Fibroblast of peridontal ligament (primary cell): Measurements from ENCODE around the gene DMRTA2.

Experiments used
- DNase-seq: peaks from one replicate; pipeline ENCODE4 v3.0.0-alpha.2; 2010; ENCODE audit errors: extremely low read depth

The DMRTA2 gene

GRCh38 chr1:50424045-50424883 lies 1.0 kb upstream of the DMRTA2 start:
- DNase-seq: peak; percentile 18

- no peak for DNase-seq
These were observed 392 bp upstream of the DMRTA2 start for GRCh38 chr1:50423670-50424000.

- DNase-seq: no peak
These were observed 633 bp downstream of the DMRTA2 start for GRCh38 chr1:50422675-50422945.

GRCh38 chr1:50421768-50422674 lies 1.2 kb downstream of the DMRTA2 start:
- DNase-seq: no peak

GRCh38 chr1:50421366-50421748 lies 1.9 kb downstream of the DMRTA2 start:
- DNase-seq: no peak

- DNase-seq: no peak
These were observed 2.4 kb downstream of the DMRTA2 start for GRCh38 chr1:50420689-50421365.

- DNase-seq: no peak
These were observed 3.2 kb downstream of the DMRTA2 start for GRCh38 chr1:50419907-50420677.

GRCh38 chr1:50419192-50419906 lies 3.9 kb downstream of the DMRTA2 start:
- no peak for DNase-seq

- DNase-seq: no peak
These were observed 4.6 kb downstream of the DMRTA2 start for GRCh38 chr1:50418600-50419109.

GRCh38 chr1:50417946-50418599 lies 5.2 kb downstream of the DMRTA2 start:
- DNase-seq: no peak

GRCh38 chr1:50417507-50417906 lies 5.7 kb downstream of the DMRTA2 start:
- no peak for DNase-seq

GRCh38 chr1:50416553-50417453 lies 6.4 kb downstream of the DMRTA2 start:
- DNase-seq: no peak

GRCh38 chr1:50416150-50416527 lies 7.1 kb downstream of the DMRTA2 start:
- no peak for DNase-seq

GRCh38 chr1:50415235-50416149 lies 7.8 kb downstream of the DMRTA2 start:
- no peak for DNase-seq

- DNase-seq: no peak
These were observed 8.4 kb downstream of the DMRTA2 start for GRCh38 chr1:50414853-50415234.

- no peak for DNase-seq
These were observed 10.3 kb downstream of the DMRTA2 start for GRCh38 chr1:50412813-50413476.

GRCh38 chr1:50405814-50406213 lies 17.4 kb downstream of the DMRTA2 start:
- no peak for DNase-seq
